Mammary epithelial cell (primary cell): ENCODE measurements around the gene PYGB.

ENCODE experiments used
- EZH2 ChIP-seq: IDR thresholded peaks from 2 replicates; pipeline ENCODE4 v1.6.1; 2012; ENCODE audit warnings: low read length, inconsistent platforms, borderline replicate concordance
- TF ChIP-seq, protein P1 (sequence below), 2 donors: IDR thresholded peaks in 1 of 2; conservative IDR thresholded peaks in 1 of 2; 2 replicates each; pipeline ENCODE4 v1.5.1; 2011 to 2012; ENCODE audit warnings: inconsistent platforms in 2 of 2, low read length in 2 of 2, mild to moderate bottlenecking in 2 of 2, control low read depth in 1 of 2, low read depth in 1 of 2; ENCODE audit not compliant: insufficient read depth in 1 of 2; ENCODE audit errors: extremely low read depth in 1 of 2

DNA sequence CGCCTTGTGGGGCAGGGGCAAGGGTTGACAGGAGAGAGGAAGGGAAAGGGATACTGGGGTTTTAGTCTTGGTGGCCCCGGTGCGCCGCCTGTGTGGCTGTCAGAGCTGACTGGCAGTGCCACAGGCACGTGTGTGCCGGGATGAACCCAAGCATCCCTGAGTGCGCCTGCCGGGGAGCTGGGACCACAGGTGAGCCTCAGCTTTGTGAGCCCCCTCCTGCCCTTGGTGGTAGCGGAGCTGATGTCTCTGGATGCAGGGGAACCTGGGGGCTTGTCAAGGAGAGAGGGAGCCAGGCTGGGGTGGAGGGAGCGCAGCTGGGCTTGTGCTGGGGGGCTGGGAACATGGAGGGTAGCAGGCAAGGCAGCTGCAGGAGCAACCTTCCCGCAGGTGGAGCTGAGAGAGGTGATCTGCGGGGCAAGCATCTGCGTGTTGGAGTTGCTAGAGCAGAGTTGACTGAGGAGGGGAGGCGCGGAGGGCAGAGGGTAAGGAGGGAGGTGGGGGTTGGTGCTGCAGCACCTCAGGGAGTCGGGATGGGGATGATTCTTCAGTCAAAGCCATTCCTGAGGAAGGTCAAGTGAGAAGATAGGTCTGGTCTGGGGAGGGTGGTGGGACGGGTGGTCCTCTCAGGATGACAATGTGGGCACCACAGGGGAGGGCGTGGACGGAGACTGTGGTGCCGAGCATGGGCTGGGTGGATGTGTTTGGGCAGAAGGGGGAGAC, 28.1 kb downstream of the PYGB start:
- TF ChIP-seq, protein P1, sequence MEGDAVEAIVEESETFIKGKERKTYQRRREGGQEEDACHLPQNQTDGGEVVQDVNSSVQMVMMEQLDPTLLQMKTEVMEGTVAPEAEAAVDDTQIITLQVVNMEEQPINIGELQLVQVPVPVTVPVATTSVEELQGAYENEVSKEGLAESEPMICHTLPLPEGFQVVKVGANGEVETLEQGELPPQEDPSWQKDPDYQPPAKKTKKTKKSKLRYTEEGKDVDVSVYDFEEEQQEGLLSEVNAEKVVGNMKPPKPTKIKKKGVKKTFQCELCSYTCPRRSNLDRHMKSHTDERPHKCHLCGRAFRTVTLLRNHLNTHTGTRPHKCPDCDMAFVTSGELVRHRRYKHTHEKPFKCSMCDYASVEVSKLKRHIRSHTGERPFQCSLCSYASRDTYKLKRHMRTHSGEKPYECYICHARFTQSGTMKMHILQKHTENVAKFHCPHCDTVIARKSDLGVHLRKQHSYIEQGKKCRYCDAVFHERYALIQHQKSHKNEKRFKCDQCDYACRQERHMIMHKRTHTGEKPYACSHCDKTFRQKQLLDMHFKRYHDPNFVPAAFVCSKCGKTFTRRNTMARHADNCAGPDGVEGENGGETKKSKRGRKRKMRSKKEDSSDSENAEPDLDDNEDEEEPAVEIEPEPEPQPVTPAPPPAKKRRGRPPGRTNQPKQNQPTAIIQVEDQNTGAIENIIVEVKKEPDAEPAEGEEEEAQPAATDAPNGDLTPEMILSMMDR (conservative IDR thresholded peaks at IDR 0.05 in 1 of 2, IDR thresholded peaks at IDR 0.05 in 1 of 2; ENCODE audit: extremely low read depth in 1 of 2, insufficient read depth in 1 of 2, low read depth in 1 of 2, low read length in 2 of 2): no peak
- TF ChIP-seq EZH2: no peak
